ENCODE measurements around the gene HEATR5B.

- no peak for TF ChIP-seq CTCF (IDR thresholded peaks at IDR 0.05)
- no peak for TF ChIP-seq POLR2AphosphoS5 (IDR thresholded peaks at IDR 0.05)
Observed at GRCh38 chr2:36975306-36975705, 108.9 kb downstream of the HEATR5B start.
